Measurements from ENCODE around the gene CDH13.

The CDH13 gene

GRCh38 chr16:83700918-83701317, 1074.1 kb downstream of the CDH13 start:
- Histone ChIP-seq H3K9me3 (ENCODE audit: control insufficient read depth, low read length) (no peaks in the 10 kb centered on the region), H3K23ac (ENCODE audit: low read length in 2 of 2) (no peak overlapping the region), H2BK120ac (ENCODE audit: low read depth, low read length) (no peak overlapping the region), H3K4ac (ENCODE audit: low read depth in 1 of 2, low read length in 2 of 2) (no peak overlapping the region), H3K27ac (ENCODE audit: low read length, poor library complexity, severe bottlenecking) (no peak overlapping the region), H4K8ac (ENCODE audit: low read length) (no peak overlapping the region), H3K79me1 (replicated peaks; ENCODE audit: low read length, poor library complexity, severe bottlenecking) (peaks cover 2% of the 10 kb centered on the region), H3K14ac (ENCODE audit: low read length in 2 of 2) (no peak overlapping the region), H2BK12ac (ENCODE audit: low read length in 2 of 2) (no peak overlapping the region), H2AK5ac (ENCODE audit: low read length, severe bottlenecking) (no peak overlapping the region), H3K18ac (ENCODE audit: low read depth in 1 of 2, low read length in 2 of 2) (no peak overlapping the region), H3K36me3 (ENCODE audit: control insufficient read depth in 1 of 2, insufficient read depth in 2 of 2, low read depth in 1 of 2, low read length in 2 of 2) (peaks cover 0 to 4% of the 10 kb centered on the region in 2 experiments), H2BK15ac (ENCODE audit: low read depth, poor library complexity, severe bottlenecking) (no peak overlapping the region), H3K4me2 (ENCODE audit: low read length, poor library complexity, severe bottlenecking) (no peak overlapping the region), H3K27me3 (ENCODE audit: control insufficient read depth in 1 of 2, insufficient read depth in 1 of 2, low read length in 2 of 2) (no peaks in the 10 kb centered on the region), H3K9ac (ENCODE audit: low read length) (no peak overlapping the region), H2AFZ (ENCODE audit: low read depth, low read length) (no peak overlapping the region), H4K91ac (ENCODE audit: low read length) (no peak overlapping the region), H3K4me3 (ENCODE audit: insufficient read depth in 1 of 2, low read depth in 1 of 2, low read length in 2 of 2) (no peak overlapping the region), H2BK5ac (ENCODE audit: low read depth, low read length, poor library complexity, severe bottlenecking) (no peak overlapping the region), H3K4me1 (ENCODE audit: control insufficient read depth, insufficient read depth, low read depth, low read length) (peaks cover 9% of the 10 kb centered on the region)
- no peak for DNase-seq
- WGBS, result 83% methylated on average over 7 of the region's 7 CpGs

DNA sequence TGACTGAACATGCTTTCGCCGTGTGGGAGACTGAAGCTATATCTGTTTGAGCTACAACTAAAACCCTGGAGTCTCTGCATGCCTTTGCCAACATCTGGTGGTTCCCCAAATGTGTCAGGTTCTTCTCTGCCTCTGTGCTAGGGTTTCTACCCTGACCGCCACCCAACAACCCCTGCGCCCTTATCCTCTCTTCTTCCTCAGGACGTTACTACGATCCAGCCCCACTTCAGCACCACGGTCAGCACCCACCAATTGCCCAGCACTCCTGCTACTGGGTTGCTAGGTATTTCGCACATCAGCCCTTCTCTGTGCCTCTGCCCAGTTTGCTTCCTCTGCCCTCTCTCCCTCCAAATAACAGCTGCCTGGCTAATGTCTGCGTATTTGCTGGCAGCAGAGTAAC, 1074.7 kb downstream of the CDH13 start:
- peaks cover 0 to 4% of the 10 kb centered on the region in 2 experiments for H3K36me3 ChIP-seq (ENCODE audit: control insufficient read depth in 1 of 2, insufficient read depth in 2 of 2, low read depth in 1 of 2, low read length in 2 of 2)

GRCh38 chr16:83704656-83705055, 1077.9 kb downstream of the CDH13 start:
- Histone ChIP-seq H3K4me1 (ENCODE audit: control insufficient read depth, insufficient read depth, low read depth, low read length) (peaks cover 12% of the 10 kb centered on the region), H3K4me3 (ENCODE audit: insufficient read depth in 1 of 2, low read depth in 1 of 2, low read length in 2 of 2) (no peak overlapping the region), H3K36me3 (ENCODE audit: control insufficient read depth in 1 of 2, insufficient read depth in 2 of 2, low read depth in 1 of 2, low read length in 2 of 2) (peaks cover 0 to 4% of the 10 kb centered on the region in 2 experiments), H2BK5ac (ENCODE audit: low read depth, low read length, poor library complexity, severe bottlenecking) (no peak overlapping the region), H2BK120ac (ENCODE audit: low read depth, low read length) (no peak overlapping the region), H3K9ac (ENCODE audit: low read length) (no peak overlapping the region), H3K18ac (ENCODE audit: low read depth in 1 of 2, low read length in 2 of 2) (no peak overlapping the region), H2BK15ac (ENCODE audit: low read depth, poor library complexity, severe bottlenecking) (no peak overlapping the region), H4K91ac (ENCODE audit: low read length) (no peak overlapping the region), H3K4ac (ENCODE audit: low read depth in 1 of 2, low read length in 2 of 2) (no peak overlapping the region), H3K23ac (ENCODE audit: low read length in 2 of 2) (no peak overlapping the region), H3K4me2 (ENCODE audit: low read length, poor library complexity, severe bottlenecking) (no peak overlapping the region), H3K27ac (ENCODE audit: low read length, poor library complexity, severe bottlenecking) (peak overlapping the region; percentile 94), H4K8ac (ENCODE audit: low read length) (no peak overlapping the region), H3K9me3 (ENCODE audit: control insufficient read depth, low read length) (no peaks in the 10 kb centered on the region), H2BK12ac (ENCODE audit: low read length in 2 of 2) (no peak overlapping the region), H3K79me1 (replicated peaks; ENCODE audit: low read length, poor library complexity, severe bottlenecking) (peaks cover 2% of the 10 kb centered on the region), H2AFZ (ENCODE audit: low read depth, low read length) (no peak overlapping the region), H3K14ac (ENCODE audit: low read length in 2 of 2) (no peak overlapping the region), H2AK5ac (ENCODE audit: low read length, severe bottlenecking) (no peak overlapping the region), H3K27me3 (ENCODE audit: control insufficient read depth in 1 of 2, insufficient read depth in 1 of 2, low read length in 2 of 2) (no peaks in the 10 kb centered on the region)
- no peak for DNase-seq

More for the DNA sequence above, 1074.7 kb downstream of the CDH13 start:
- no peak overlapping the region for H3K9ac ChIP-seq (ENCODE audit: low read length)
- no peak overlapping the region for H2AK5ac ChIP-seq (ENCODE audit: low read length, severe bottlenecking)
- H3K18ac ChIP-seq (ENCODE audit: low read depth in 1 of 2, low read length in 2 of 2), result no peak overlapping the region
- no peak overlapping the region for H4K8ac ChIP-seq (ENCODE audit: low read length)
- H3K27ac ChIP-seq (ENCODE audit: low read length, poor library complexity, severe bottlenecking), result no peak overlapping the region
- no peak overlapping the region for H4K91ac ChIP-seq (ENCODE audit: low read length)
- H3K27me3 ChIP-seq (ENCODE audit: control insufficient read depth in 1 of 2, insufficient read depth in 1 of 2, low read length in 2 of 2), result no peaks in the 10 kb centered on the region
- no peak overlapping the region for H3K4ac ChIP-seq (ENCODE audit: low read depth in 1 of 2, low read length in 2 of 2)
- H2BK120ac ChIP-seq (ENCODE audit: low read depth, low read length), result no peak overlapping the region
- H3K14ac ChIP-seq (ENCODE audit: low read length in 2 of 2), result no peak overlapping the region
- H3K79me1 ChIP-seq (replicated peaks; ENCODE audit: low read length, poor library complexity, severe bottlenecking), result peaks cover 2% of the 10 kb centered on the region
- no peak overlapping the region for H3K4me3 ChIP-seq (ENCODE audit: insufficient read depth in 1 of 2, low read depth in 1 of 2, low read length in 2 of 2)
- H2BK5ac ChIP-seq (ENCODE audit: low read depth, low read length, poor library complexity, severe bottlenecking), result no peak overlapping the region
- peak; percentile 47 for DNase-seq
- no peak overlapping the region for H3K23ac ChIP-seq (ENCODE audit: low read length in 2 of 2)
- H3K9me3 ChIP-seq (ENCODE audit: control insufficient read depth, low read length), result no peaks in the 10 kb centered on the region
- WGBS, result 54% methylated on average over 8 of the region's 9 CpGs
- no peak overlapping the region for H2BK12ac ChIP-seq (ENCODE audit: low read length in 2 of 2)
- H2BK15ac ChIP-seq (ENCODE audit: low read depth, poor library complexity, severe bottlenecking), result no peak overlapping the region
- no peak overlapping the region for H2AFZ ChIP-seq (ENCODE audit: low read depth, low read length)
- no peak overlapping the region for H3K4me2 ChIP-seq (ENCODE audit: low read length, poor library complexity, severe bottlenecking)
- peaks cover 12% of the 10 kb centered on the region for H3K4me1 ChIP-seq (ENCODE audit: control insufficient read depth, insufficient read depth, low read depth, low read length)

GRCh38 chr16:83705856-83706255, 1079.1 kb downstream of the CDH13 start:
- Histone ChIP-seq H3K4me2 (ENCODE audit: low read length, poor library complexity, severe bottlenecking) (no peak overlapping the region), H3K36me3 (ENCODE audit: control insufficient read depth in 1 of 2, insufficient read depth in 2 of 2, low read depth in 1 of 2, low read length in 2 of 2) (peaks cover 0 to 4% of the 10 kb centered on the region in 2 experiments), H2BK120ac (ENCODE audit: low read depth, low read length) (no peak overlapping the region), H2BK12ac (ENCODE audit: low read length in 2 of 2) (no peak overlapping the region), H3K9me3 (ENCODE audit: control insufficient read depth, low read length) (no peaks in the 10 kb centered on the region), H3K27me3 (ENCODE audit: control insufficient read depth in 1 of 2, insufficient read depth in 1 of 2, low read length in 2 of 2) (no peaks in the 10 kb centered on the region), H3K23ac (ENCODE audit: low read length in 2 of 2) (no peak overlapping the region), H3K4me1 (ENCODE audit: control insufficient read depth, insufficient read depth, low read depth, low read length) (peaks cover 12% of the 10 kb centered on the region), H4K91ac (ENCODE audit: low read length) (no peak overlapping the region), H2AK5ac (ENCODE audit: low read length, severe bottlenecking) (peak overlapping the region; percentile 95), H2BK5ac (ENCODE audit: low read depth, low read length, poor library complexity, severe bottlenecking) (peak overlapping the region; percentile 98), H3K27ac (ENCODE audit: low read length, poor library complexity, severe bottlenecking) (peak overlapping the region; percentile 98), H3K18ac (ENCODE audit: low read depth in 1 of 2, low read length in 2 of 2) (no peak overlapping the region), H3K4me3 (ENCODE audit: insufficient read depth in 1 of 2, low read depth in 1 of 2, low read length in 2 of 2) (no peak overlapping the region), H3K9ac (ENCODE audit: low read length) (no peak overlapping the region), H4K8ac (ENCODE audit: low read length) (no peak overlapping the region), H3K79me1 (replicated peaks; ENCODE audit: low read length, poor library complexity, severe bottlenecking) (peaks cover 2% of the 10 kb centered on the region), H3K14ac (ENCODE audit: low read length in 2 of 2) (no peak overlapping the region), H2BK15ac (ENCODE audit: low read depth, poor library complexity, severe bottlenecking) (no peak overlapping the region), H3K4ac (ENCODE audit: low read depth in 1 of 2, low read length in 2 of 2) (no peak overlapping the region), H2AFZ (ENCODE audit: low read depth, low read length) (no peak overlapping the region)
- 42% methylated on average over 4 of the region's 4 CpGs for WGBS
- peak; percentile 77 for DNase-seq
